DOHH2 (cell line): ENCODE measurements around the gene AP4M1.
A peak's percentile ranks its signal among the peaks of the same experiment; 100 is the strongest.

Source experiments
- H3F3A ChIP-seq: fragments of 200-600 bp; sonication (generic), shearing (Covaris generic); 2 replicates; pipeline ENCODE4 v1.6.0; 2016; ENCODE audit warnings: antibody characterized with exemption, mild to moderate bottlenecking; ENCODE audit not compliant: control insufficient read depth, insufficient read depth
- H3K27ac ChIP-seq: fragments of 200-600 bp; sonication (generic); 2 replicates; pipeline ENCODE4 v1.5.1; 2014; ENCODE audit warnings: low read depth, mild to moderate bottlenecking, low read length, moderate library complexity
- H3K27me3 ChIP-seq: fragments of 200-600 bp; sonication (generic); 2 replicates; pipeline ENCODE4 v1.6.1; 2014; ENCODE audit warnings: mild to moderate bottlenecking, low read length, mixed read lengths; ENCODE audit not compliant: control insufficient read depth
- H3K36me3 ChIP-seq: fragments of 200-600 bp; sonication (generic); 2 replicates; pipeline ENCODE4 v1.6.1; 2014; ENCODE audit warnings: mild to moderate bottlenecking, low read length, moderate library complexity, mixed read lengths; ENCODE audit not compliant: control insufficient read depth
- H3K4me1 ChIP-seq: fragments of 200-600 bp; sonication (generic); 2 replicates; pipeline ENCODE4 v1.6.1; 2014; ENCODE audit warnings: mild to moderate bottlenecking, low read length, mixed read lengths; ENCODE audit not compliant: control insufficient read depth
- H3K4me2 ChIP-seq: fragments of 200-600 bp; sonication (generic); 2 replicates; pipeline ENCODE4 v1.6.0; 2014; ENCODE audit warnings: mild to moderate bottlenecking, low read length, moderate library complexity
- H3K4me3 ChIP-seq: fragments of 200-600 bp; sonication (generic); 2 replicates; pipeline ENCODE4 v1.5.1; 2014; ENCODE audit warnings: mild to moderate bottlenecking, low read length, mixed read lengths
- H3K79me2 ChIP-seq: fragments of 200-600 bp; sonication (generic); 2 replicates; pipeline ENCODE4 v1.6.1; 2014; ENCODE audit warnings: mild to moderate bottlenecking, low read length, mixed read lengths; ENCODE audit not compliant: control insufficient read depth
- H3K9me2 ChIP-seq: fragments of 200-600 bp; sonication (generic); replicated peaks from 2 replicates; pipeline ENCODE4 v1.6.1; 2014; ENCODE audit warnings: mild to moderate bottlenecking, low read length, mixed read lengths; ENCODE audit not compliant: control insufficient read depth
- H3K9me3 ChIP-seq: fragments of 200-600 bp; sonication (generic); 2 replicates; pipeline ENCODE4 v1.6.1; 2014; ENCODE audit warnings: antibody characterized with exemption, low read length, mixed read lengths; ENCODE audit not compliant: control insufficient read depth, insufficient read depth
- H4K20me1 ChIP-seq: fragments of 200-600 bp; sonication (generic); 2 replicates; pipeline ENCODE4 v1.6.0; 2014; ENCODE audit warnings: low read depth, mild to moderate bottlenecking, antibody characterized with exemption, low read length, moderate library complexity; ENCODE audit not compliant: control insufficient read depth, insufficient read depth
- CTCF ChIP-seq: fragments of 200-600 bp; sonication (generic); IDR thresholded peaks from one replicate; pipeline ENCODE4 v1.5.1; 2014; ENCODE audit warnings: antibody characterized with exemption, mild to moderate bottlenecking, low read depth, low read length; ENCODE audit not compliant: poor library complexity, severe bottlenecking
- EZH2phosphoT487 ChIP-seq: fragments of 200-600 bp; sonication (generic); IDR thresholded peaks from 2 replicates; pipeline ENCODE4 v1.6.1; 2017; ENCODE audit warnings: borderline replicate concordance, mild to moderate bottlenecking, antibody characterized with exemption, low read length, moderate library complexity, mixed read lengths

The AP4M1 gene

GRCh38 chr7:100101016-100101862 is at the start of gene AP4M1, which contains the start of gene MCM7:
TSS of gene AP4M1 (plus strand) at chr7:100101643. CDS start at chr7:100101715, 72 bp downstream.
TSS of gene MCM7 (minus strand) at chr7:100101397. CDS start at chr7:100101294, 103 bp downstream.
- Histone ChIP-seq H3K4me1 (peaks cover 28% of the 10 kb centered on the region), H3K27me3 (no peaks in the 10 kb centered on the region), H3K9me3 (no peaks in the 10 kb centered on the region), H3K9me2 (no peaks in the 10 kb centered on the region), H3K4me2 (peak within 1 kb of the TSS; percentile 92), H3K4me3 (peak within 1 kb of the TSS; percentile 99), H3K79me2 (peaks cover 57% of the 10 kb centered on the region), H4K20me1 (peaks cover 29% of the 10 kb centered on the region), H3K36me3 (peaks cover 76% of the 10 kb centered on the region), H3F3A (peaks cover 38% of the 10 kb centered on the region), H3K27ac (peak within 1 kb of the TSS; percentile 97)
- no peak for TF ChIP-seq CTCF
- no peak for TF ChIP-seq EZH2phosphoT487

GRCh38 chr7:100053215-100053614 is 48.2 kb upstream of the AP4M1 start:
- no peaks in the 10 kb centered on the region; the same call in 1 of the 2 replicates for H3F3A ChIP-seq
- no peaks in the 10 kb centered on the region; the same call in 1 of the 2 replicates for H3K36me3 ChIP-seq
- peaks cover 9% of the 10 kb centered on the region for H3K79me2 ChIP-seq
- H3K4me2 ChIP-seq: no peak overlapping the region
- no peaks in the 10 kb centered on the region for H4K20me1 ChIP-seq
- 0 out of 2 replicates have a peak, but pooled peaks cover 4% of the 10 kb centered on the region for H3K9me2 ChIP-seq
- peaks cover 17% of the 10 kb centered on the region for H3K4me1 ChIP-seq
- H3K9me3 ChIP-seq: no peaks in the 10 kb centered on the region
- no peak overlapping the region for H3K27ac ChIP-seq
- H3K27me3 ChIP-seq: no peaks in the 10 kb centered on the region
- H3K4me3 ChIP-seq: no peak overlapping the region
- no peak for TF ChIP-seq EZH2phosphoT487
- TF ChIP-seq CTCF: peak; percentile 42

GRCh38 chr7:100057006-100057405 is 44.4 kb upstream of the AP4M1 start:
- Histone ChIP-seq H3K4me3 (no peak overlapping the region), H4K20me1 (no peaks in the 10 kb centered on the region), H3K27ac (no peak overlapping the region), H3K9me3 (no peaks in the 10 kb centered on the region), H3K27me3 (no peaks in the 10 kb centered on the region), H3F3A (no peaks in the 10 kb centered on the region), H3K9me2 (no peaks in the 10 kb centered on the region), H3K36me3 (peaks cover 5% of the 10 kb centered on the region), H3K4me1 (peaks cover 11% of the 10 kb centered on the region), H3K4me2 (no peak overlapping the region), H3K79me2 (no peaks in the 10 kb centered on the region)
- no peak for TF ChIP-seq EZH2phosphoT487
- TF ChIP-seq CTCF: no peak
